ENCODE measurements around the gene LYRM4. TPM values are rescaled to one million over a fixed set of nuclear protein-coding genes. Genes with fewer than 3 reads are reported as not detected.

Gene LYRM4
- total and polyA plus RNA-seq, 4 donors, result 17.9 to 28.7 (median 21.1) TPM

GRCh38 chr6:5128351-5128750 is 132.4 kb downstream of the LYRM4 start:
- WGBS, 2 donors, result 94 to 98% methylated on average over 4 of the region's 4 CpGs
- DNase-seq (no peak), ATAC-seq (ENCODE audit: low FRiP score) (no peak)
- no peaks in the 10 kb centered on the region for H3K36me3 ChIP-seq (ENCODE audit: control insufficient read depth in 1 of 2, insufficient read depth in 2 of 2, low read length in 1 of 2)
- H3K27me3 ChIP-seq (ENCODE audit: control insufficient read depth in 1 of 2, insufficient read depth in 2 of 2, low read length in 1 of 2), result no peaks in the 10 kb centered on the region
- no peak overlapping the region for H3K27ac ChIP-seq (ENCODE audit: low read depth in 1 of 2, low read length in 2 of 2)
- no peaks in the 10 kb centered on the region for H3K9me3 ChIP-seq (ENCODE audit: control insufficient read depth, low read length)
- H3K4me3 ChIP-seq (ENCODE audit: low read length in 2 of 2), result no peak overlapping the region
- intact Hi-C loops (cut with DNase I), result no loop called here
- H3K4me1 ChIP-seq (ENCODE audit: control insufficient read depth in 1 of 2, insufficient read depth in 2 of 2, low read length in 2 of 2), result no peaks in the 10 kb centered on the region

GRCh38 chr6:5127106-5127687 is 133.6 kb downstream of the LYRM4 start:
- WGBS, 2 donors, result 83 to 88% methylated on average over 8 of the region's 8 CpGs
- no peaks in the 10 kb centered on the region for H3K9me3 ChIP-seq (ENCODE audit: control insufficient read depth, low read length)
- ATAC-seq (ENCODE audit: low FRiP score) (no peak), DNase-seq (no peak)
- no peaks in the 10 kb centered on the region for H3K27me3 ChIP-seq (ENCODE audit: control insufficient read depth in 1 of 2, insufficient read depth in 2 of 2, low read length in 1 of 2)
- H3K4me1 ChIP-seq (ENCODE audit: control insufficient read depth in 1 of 2, insufficient read depth in 2 of 2, low read length in 2 of 2), result no peaks in the 10 kb centered on the region
- intact Hi-C loops (cut with DNase I), result no loop called here
- H3K36me3 ChIP-seq (ENCODE audit: control insufficient read depth in 1 of 2, insufficient read depth in 2 of 2, low read length in 1 of 2), result no peaks in the 10 kb centered on the region
- H3K4me3 ChIP-seq (ENCODE audit: low read length in 2 of 2), result no peak overlapping the region
- no peak overlapping the region for H3K27ac ChIP-seq (ENCODE audit: low read depth in 1 of 2, low read length in 2 of 2)

GRCh38 chr6:5126214-5126613 is 134.5 kb downstream of the LYRM4 start:
- ATAC-seq (ENCODE audit: low FRiP score), result no peak
- DNase-seq, result no peak
- H3K4me3 ChIP-seq (ENCODE audit: low read length in 2 of 2), result no peak overlapping the region
- no peak overlapping the region for H3K27ac ChIP-seq (ENCODE audit: low read depth in 1 of 2, low read length in 2 of 2)
- 24 to 40% methylated on average over 4 of the region's 4 CpGs for WGBS, 2 donors
- no peaks in the 10 kb centered on the region for H3K27me3 ChIP-seq (ENCODE audit: control insufficient read depth in 1 of 2, insufficient read depth in 2 of 2, low read length in 1 of 2)
- H3K4me1 ChIP-seq (ENCODE audit: control insufficient read depth in 1 of 2, insufficient read depth in 2 of 2, low read length in 2 of 2), result no peaks in the 10 kb centered on the region
- no peaks in the 10 kb centered on the region for H3K36me3 ChIP-seq (ENCODE audit: control insufficient read depth in 1 of 2, insufficient read depth in 2 of 2, low read length in 1 of 2)
- intact Hi-C loops (cut with DNase I), result no loop called here
- no peaks in the 10 kb centered on the region for H3K9me3 ChIP-seq (ENCODE audit: control insufficient read depth, low read length)

GRCh38 chr6:5125152-5126006 is 135.4 kb downstream of the LYRM4 start:
- no peaks in the 10 kb centered on the region for H3K9me3 ChIP-seq (ENCODE audit: control insufficient read depth, low read length)
- H3K4me3 ChIP-seq (ENCODE audit: low read length in 2 of 2), result no peak overlapping the region
- H3K4me1 ChIP-seq (ENCODE audit: control insufficient read depth in 1 of 2, insufficient read depth in 2 of 2, low read length in 2 of 2), result no peaks in the 10 kb centered on the region
- WGBS, 2 donors, result 88 to 90% methylated on average over 11 of the region's 11 CpGs
- H3K36me3 ChIP-seq (ENCODE audit: control insufficient read depth in 1 of 2, insufficient read depth in 2 of 2, low read length in 1 of 2), result no peaks in the 10 kb centered on the region
- no peak for ATAC-seq (ENCODE audit: low FRiP score)
- no peak overlapping the region for H3K27ac ChIP-seq (ENCODE audit: low read depth in 1 of 2, low read length in 2 of 2)
- DNase-seq, result no peak
- no peaks in the 10 kb centered on the region for H3K27me3 ChIP-seq (ENCODE audit: control insufficient read depth in 1 of 2, insufficient read depth in 2 of 2, low read length in 1 of 2)
- intact Hi-C loops (cut with DNase I), result no loop called here

GRCh38 chr6:5124526-5124925 is 136.2 kb downstream of the LYRM4 start:
- Histone ChIP-seq H3K4me1 (ENCODE audit: control insufficient read depth in 1 of 2, insufficient read depth in 2 of 2, low read length in 2 of 2) (no peaks in the 10 kb centered on the region), H3K27ac (ENCODE audit: low read depth in 1 of 2, low read length in 2 of 2) (no peak overlapping the region), H3K36me3 (ENCODE audit: control insufficient read depth in 1 of 2, insufficient read depth in 2 of 2, low read length in 1 of 2) (no peaks in the 10 kb centered on the region), H3K4me3 (ENCODE audit: low read length in 2 of 2) (no peak overlapping the region), H3K27me3 (ENCODE audit: control insufficient read depth in 1 of 2, insufficient read depth in 2 of 2, low read length in 1 of 2) (no peaks in the 10 kb centered on the region), H3K9me3 (ENCODE audit: control insufficient read depth, low read length) (no peaks in the 10 kb centered on the region)
- DNase-seq (no peak), ATAC-seq (ENCODE audit: low FRiP score) (no peak)
- 94 to 97% methylated on average over 8 of the region's 8 CpGs for WGBS, 2 donors
- intact Hi-C loops (cut with DNase I), result no loop called here

- ATAC-seq (ENCODE audit: low FRiP score), result no peak
These were observed 137.2 kb downstream of the LYRM4 start for GRCh38 chr6:5123296-5124143.

GRCh38 chr6:5122504-5123112 is 138.1 kb downstream of the LYRM4 start:
- Histone ChIP-seq H3K27me3 (ENCODE audit: control insufficient read depth in 1 of 2, insufficient read depth in 2 of 2, low read length in 1 of 2) (no peaks in the 10 kb centered on the region), H3K4me3 (ENCODE audit: low read length in 2 of 2) (no peak overlapping the region), H3K9me3 (ENCODE audit: control insufficient read depth, low read length) (no peaks in the 10 kb centered on the region), H3K27ac (ENCODE audit: low read depth in 1 of 2, low read length in 2 of 2) (no peak overlapping the region), H3K36me3 (ENCODE audit: control insufficient read depth in 1 of 2, insufficient read depth in 2 of 2, low read length in 1 of 2) (no peaks in the 10 kb centered on the region), H3K4me1 (ENCODE audit: control insufficient read depth in 1 of 2, insufficient read depth in 2 of 2, low read length in 2 of 2) (no peaks in the 10 kb centered on the region)
- ATAC-seq (ENCODE audit: low FRiP score) (no peak), DNase-seq (no peak)
- WGBS, 2 donors, result 90 to 91% methylated on average over 18 of the region's 18 CpGs
- intact Hi-C loops (cut with DNase I), result no loop called here

More at GRCh38 chr6:5123296-5124143, 137.2 kb downstream of the LYRM4 start:
- intact Hi-C loops (cut with DNase I), result no loop called here
- no peak overlapping the region for H3K27ac ChIP-seq (ENCODE audit: low read depth in 1 of 2, low read length in 2 of 2)
- DNase-seq, result no peak
- H3K36me3 ChIP-seq (ENCODE audit: control insufficient read depth in 1 of 2, insufficient read depth in 2 of 2, low read length in 1 of 2), result no peaks in the 10 kb centered on the region
- no peaks in the 10 kb centered on the region for H3K4me1 ChIP-seq (ENCODE audit: control insufficient read depth in 1 of 2, insufficient read depth in 2 of 2, low read length in 2 of 2)
- 93 to 95% methylated on average over 20 of the region's 20 CpGs for WGBS, 2 donors
- no peaks in the 10 kb centered on the region for H3K9me3 ChIP-seq (ENCODE audit: control insufficient read depth, low read length)
- no peak overlapping the region for H3K4me3 ChIP-seq (ENCODE audit: low read length in 2 of 2)
- H3K27me3 ChIP-seq (ENCODE audit: control insufficient read depth in 1 of 2, insufficient read depth in 2 of 2, low read length in 1 of 2), result no peaks in the 10 kb centered on the region

- Histone ChIP-seq H3K4me3 (ENCODE audit: low read length in 2 of 2) (no peak overlapping the region), H3K9me3 (ENCODE audit: control insufficient read depth, low read length) (no peaks in the 10 kb centered on the region), H3K4me1 (ENCODE audit: control insufficient read depth in 1 of 2, insufficient read depth in 2 of 2, low read length in 2 of 2) (no peaks in the 10 kb centered on the region), H3K27ac (ENCODE audit: low read depth in 1 of 2, low read length in 2 of 2) (no peak overlapping the region), H3K36me3 (ENCODE audit: control insufficient read depth in 1 of 2, insufficient read depth in 2 of 2, low read length in 1 of 2) (no peaks in the 10 kb centered on the region), H3K27me3 (ENCODE audit: control insufficient read depth in 1 of 2, insufficient read depth in 2 of 2, low read length in 1 of 2) (no peaks in the 10 kb centered on the region)
- ATAC-seq (ENCODE audit: low FRiP score) (no peak), DNase-seq (no peak)
- intact Hi-C loops (cut with DNase I), result no loop called here
- WGBS, 2 donors, result 79 to 86% methylated on average over 7 of the region's 7 CpGs
These were observed 138.8 kb downstream of the LYRM4 start for GRCh38 chr6:5121956-5122355.
